Transverse colon (tissue), 3 donors: Measurements from ENCODE around the gene IL1B.

Experiments
- POLR2A ChIP-seq: fragments of 450-650 bp; IDR thresholded peaks from one replicate; pipeline ENCODE4 v1.6.1; 2016; ENCODE audit warnings: antibody characterized with exemption, mild to moderate bottlenecking, moderate library complexity
- TF ChIP-seq, protein P1 (sequence below), 5 experiments: fragments of 200-600 bp in 3 of 5; fragments of 450-650 bp in 2 of 5; sonication (generic) in 3 of 5; IDR thresholded peaks; 1 replicate in 2 of 5; 2 replicates in 3 of 5; pipeline ENCODE4 v1.5.1; 2016 to 2017; ENCODE audit warnings: antibody characterized with exemption in 5 of 5, inconsistent platforms in 3 of 5, mild to moderate bottlenecking in 2 of 5, moderate library complexity in 1 of 5

DNA sequence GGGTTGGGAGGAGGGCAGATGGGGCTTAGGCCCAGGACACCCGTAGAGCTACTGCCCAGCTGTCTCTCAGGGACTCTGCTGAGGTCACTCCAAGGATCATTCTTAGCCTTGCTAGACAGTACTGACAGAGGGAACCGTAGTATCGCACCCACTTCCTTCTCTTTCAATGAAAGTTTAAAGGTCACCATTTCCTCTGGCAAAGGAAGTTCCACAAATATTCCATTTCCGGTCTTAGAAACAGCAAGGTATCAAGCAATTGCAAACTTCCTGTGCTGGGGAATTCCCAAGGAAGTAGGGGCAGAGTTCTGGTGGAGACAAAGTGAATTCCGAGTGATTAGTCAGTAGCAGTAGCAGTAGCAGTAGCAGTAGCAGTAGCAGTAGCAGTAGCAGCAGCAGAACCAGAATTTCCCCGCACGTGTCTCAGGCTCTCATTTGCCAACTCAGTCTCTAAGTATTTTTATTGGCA is 24.7 kb downstream of the IL1B start:
- TF ChIP-seq, protein P1, sequence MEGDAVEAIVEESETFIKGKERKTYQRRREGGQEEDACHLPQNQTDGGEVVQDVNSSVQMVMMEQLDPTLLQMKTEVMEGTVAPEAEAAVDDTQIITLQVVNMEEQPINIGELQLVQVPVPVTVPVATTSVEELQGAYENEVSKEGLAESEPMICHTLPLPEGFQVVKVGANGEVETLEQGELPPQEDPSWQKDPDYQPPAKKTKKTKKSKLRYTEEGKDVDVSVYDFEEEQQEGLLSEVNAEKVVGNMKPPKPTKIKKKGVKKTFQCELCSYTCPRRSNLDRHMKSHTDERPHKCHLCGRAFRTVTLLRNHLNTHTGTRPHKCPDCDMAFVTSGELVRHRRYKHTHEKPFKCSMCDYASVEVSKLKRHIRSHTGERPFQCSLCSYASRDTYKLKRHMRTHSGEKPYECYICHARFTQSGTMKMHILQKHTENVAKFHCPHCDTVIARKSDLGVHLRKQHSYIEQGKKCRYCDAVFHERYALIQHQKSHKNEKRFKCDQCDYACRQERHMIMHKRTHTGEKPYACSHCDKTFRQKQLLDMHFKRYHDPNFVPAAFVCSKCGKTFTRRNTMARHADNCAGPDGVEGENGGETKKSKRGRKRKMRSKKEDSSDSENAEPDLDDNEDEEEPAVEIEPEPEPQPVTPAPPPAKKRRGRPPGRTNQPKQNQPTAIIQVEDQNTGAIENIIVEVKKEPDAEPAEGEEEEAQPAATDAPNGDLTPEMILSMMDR (IDR thresholded peaks at IDR 0.05) = no peak
- no peak for TF ChIP-seq POLR2A
